SK-MEL-5 (cell line): ENCODE data around the gene ZNF557. TPM values are rescaled to one million over a fixed set of nuclear protein-coding genes. Genes with fewer than 3 reads are reported as not detected.

ENCODE experiments used
- DNase-seq: peaks from one replicate; pipeline ENCODE4 v3.0.0-alpha.2; 2016; ENCODE audit warnings: low read depth, low spot score
- in situ Hi-C: cut with HindIII; loops from 2 replicates; pipeline ENCODE4 v1.10.0; 2016; ENCODE audit warnings: low sequenced_read_pairs, high pct_unique_total_duplicates, low pct_unique_long_range_greater_than_20kb
- total RNA-seq: library from RNA; depleted of rRNA; stranded (reverse); fragments of >200 nt; shearing (Covaris generic); gene quantifications from 2 replicates; pipeline ENCODE4 v1.2.3, GENCODE V29; 2014; rRNA removed

The ZNF557 gene
- total RNA-seq, 1 experiment from 2014 or later, result 11.4 TPM

DNA sequence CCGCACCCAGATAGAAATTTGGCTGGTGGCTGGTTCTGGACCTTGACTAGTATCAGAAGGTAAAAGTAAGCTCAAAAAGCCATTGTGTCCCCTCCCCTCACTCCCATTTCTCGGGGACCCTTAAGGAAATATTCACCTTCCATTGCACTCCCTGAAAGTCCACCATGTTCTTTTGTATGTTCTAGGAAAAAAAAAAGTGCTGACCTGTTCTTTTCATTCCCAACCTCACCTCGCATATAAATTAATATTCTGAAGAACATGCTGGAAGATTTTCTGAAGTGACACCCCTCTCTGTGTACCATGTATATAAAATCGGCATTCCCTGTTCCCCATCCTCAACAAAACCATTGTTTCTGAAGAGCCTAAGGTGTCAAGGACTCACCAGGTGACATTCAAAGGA is 43.2 kb downstream of the ZNF557 start:
- DNase-seq, result no peak
- in situ Hi-C loops, result no loop called here

DNA sequence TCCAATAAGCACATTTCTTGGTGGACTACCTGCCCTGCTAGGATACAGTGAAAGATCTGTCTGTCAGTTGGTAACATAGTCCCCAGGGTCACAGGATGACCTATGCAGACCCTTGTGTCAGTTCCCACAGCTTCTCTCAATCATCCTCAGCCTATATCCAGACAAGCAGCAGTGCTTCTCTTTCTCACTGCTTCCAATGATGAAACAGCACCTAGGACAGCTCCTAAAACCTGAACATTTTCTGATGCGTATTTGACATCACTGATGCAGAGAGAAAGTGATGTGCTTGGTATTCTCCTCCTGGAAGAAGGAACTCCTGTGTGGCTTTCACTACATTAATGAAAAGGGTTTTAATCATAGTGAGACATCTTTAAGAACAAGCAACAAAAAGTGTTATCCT is 43.7 kb downstream of the ZNF557 start:
- in situ Hi-C loops, result no loop called here
- no peak for DNase-seq

DNA sequence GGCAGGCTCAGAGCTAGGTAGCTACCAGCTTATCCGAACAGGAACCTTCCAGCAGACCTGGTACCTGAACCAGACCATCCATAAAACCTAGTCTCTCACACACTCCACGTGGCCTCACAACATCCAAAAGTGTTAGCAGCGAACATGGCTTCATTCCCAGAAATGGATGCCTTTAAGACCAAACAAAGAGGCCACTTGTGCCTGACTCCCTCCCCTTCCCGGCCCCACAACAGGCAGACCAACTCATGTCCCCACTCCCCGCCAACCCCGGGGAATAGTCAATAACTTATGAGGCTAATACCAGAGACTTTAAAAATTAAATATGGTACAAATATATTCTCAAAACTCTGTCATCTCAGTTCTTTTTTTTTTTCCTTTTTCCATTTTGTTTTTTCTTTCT is 46.2 kb downstream of the ZNF557 start:
- in situ Hi-C loops, result no loop called here

DNA sequence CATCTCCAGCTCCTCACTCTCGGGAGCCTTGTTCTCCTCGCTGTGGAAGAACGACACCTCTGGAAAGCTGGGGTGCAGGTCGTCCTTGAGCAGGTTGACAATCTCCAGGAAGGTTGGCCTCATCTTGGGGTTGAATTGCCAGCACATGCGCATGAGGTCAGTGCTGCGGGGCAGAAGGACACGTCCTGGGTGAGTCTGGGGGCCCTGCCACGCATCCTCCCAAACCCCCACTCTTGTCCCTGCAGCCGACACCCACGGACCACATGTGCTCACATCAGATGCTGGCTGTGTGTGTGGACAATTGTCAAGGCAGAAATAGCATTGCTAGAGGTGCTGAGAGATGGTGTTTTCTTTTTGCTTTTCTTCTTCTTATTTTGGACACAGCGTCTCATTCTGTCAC is 47.7 kb downstream of the ZNF557 start:
- DNase-seq, result no peak
- in situ Hi-C loops, result no loop called here

More for the DNA sequence above, 46.2 kb downstream of the ZNF557 start:
- peak; percentile 19 for DNase-seq

DNA sequence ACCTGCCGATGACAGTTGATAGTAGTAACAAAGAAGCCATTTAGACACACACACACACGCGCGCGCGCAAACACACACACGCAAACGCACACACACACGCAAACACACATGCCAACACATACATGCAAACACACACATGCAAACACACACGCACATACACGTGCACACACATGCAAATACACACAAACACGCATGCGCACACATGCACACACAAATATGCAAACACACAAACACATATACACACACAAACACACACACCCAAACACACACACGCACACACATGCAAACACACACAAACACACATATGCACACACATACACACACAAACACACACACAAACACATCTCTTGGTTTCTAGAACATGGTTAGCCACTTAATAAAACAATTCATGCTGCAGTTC is 50.1 kb downstream of the ZNF557 start:
- in situ Hi-C loops, result no loop called here

DNA sequence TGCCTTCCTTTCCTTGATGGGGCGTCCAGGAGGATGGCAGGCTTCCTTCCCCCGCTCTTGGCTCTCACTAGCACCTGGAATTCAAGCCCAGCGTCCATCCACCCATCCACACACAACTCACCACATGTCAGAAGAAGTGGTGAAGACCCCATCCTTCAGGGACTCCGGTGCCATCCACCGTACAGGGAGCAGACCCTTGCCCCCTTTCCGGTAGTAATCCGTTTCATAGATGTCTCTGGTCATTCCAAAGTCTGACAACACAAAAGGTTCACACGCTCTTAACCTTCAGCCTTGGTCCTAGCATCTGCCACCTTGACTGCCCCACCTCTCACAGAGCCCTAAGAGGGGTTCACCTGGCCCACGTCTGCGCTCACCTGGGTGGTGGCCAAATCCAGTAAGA is 51.0 kb downstream of the ZNF557 start:
- in situ Hi-C loops, result no loop called here
- DNase-seq, result no peak

More for the DNA sequence above, 50.1 kb downstream of the ZNF557 start:
- no peak for DNase-seq

DNA sequence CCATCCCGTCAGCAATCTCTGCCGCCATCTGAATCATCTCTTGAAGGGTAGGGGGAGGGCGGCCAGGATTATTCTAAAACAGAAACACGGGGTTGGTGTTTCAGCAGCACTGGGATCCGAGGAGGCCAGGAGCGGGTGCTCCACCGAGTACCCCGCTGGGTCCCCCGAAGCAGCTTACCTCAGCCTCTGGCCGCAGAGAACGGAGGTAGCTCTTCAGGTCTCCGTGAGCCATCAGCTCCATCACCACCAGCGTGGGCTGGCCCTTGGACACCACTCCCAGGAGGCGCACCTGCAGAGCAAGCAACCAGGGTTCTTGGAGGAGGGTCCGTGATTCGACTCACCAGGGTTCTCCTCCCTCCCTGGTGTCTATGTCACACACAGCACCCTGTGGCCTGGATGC is 53.2 kb downstream of the ZNF557 start:
- in situ Hi-C loops, result no loop called here
- no peak for DNase-seq

DNA sequence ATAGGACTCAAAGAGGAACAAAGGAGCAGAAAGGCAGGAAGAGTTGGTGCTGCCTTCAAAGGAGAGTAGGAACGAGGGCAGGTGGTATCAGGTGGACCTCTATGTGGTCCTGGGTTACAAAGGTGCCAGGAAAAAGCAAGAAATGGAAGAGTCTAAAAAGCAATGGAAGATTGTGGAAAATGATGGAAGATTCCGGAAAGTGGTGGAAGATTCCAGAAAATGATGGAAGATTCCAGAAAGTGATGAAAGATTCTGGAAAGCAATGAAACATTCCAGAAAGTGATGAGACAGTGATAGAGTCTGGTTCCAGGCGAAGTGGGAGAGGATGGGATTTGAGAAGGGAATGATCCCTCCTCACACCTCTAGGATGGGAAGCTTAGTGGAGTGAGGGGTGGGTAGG is 55.3 kb downstream of the ZNF557 start:
- in situ Hi-C loops, result no loop called here
- no peak for DNase-seq

DNA sequence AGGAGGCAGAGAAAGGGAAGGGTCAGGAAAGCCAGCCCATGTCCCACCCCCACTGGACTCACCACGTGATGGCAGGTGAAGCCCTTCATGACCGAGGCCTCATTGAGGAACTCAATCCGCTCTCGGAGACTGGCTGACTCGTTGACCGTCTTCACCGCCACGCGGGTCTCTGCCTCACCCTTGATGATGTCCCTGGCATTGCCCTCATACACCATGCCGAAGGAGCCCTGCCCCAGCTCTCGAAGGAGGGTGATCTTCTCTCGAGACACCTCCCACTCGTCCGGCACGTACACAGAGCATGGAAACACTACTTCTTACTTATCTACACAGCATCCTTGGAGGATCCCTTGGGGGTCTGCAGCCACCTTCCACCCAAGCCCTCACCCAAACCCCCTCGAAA is 55.7 kb downstream of the ZNF557 start:
- in situ Hi-C loops, result no loop called here
- DNase-seq, result no peak

DNA sequence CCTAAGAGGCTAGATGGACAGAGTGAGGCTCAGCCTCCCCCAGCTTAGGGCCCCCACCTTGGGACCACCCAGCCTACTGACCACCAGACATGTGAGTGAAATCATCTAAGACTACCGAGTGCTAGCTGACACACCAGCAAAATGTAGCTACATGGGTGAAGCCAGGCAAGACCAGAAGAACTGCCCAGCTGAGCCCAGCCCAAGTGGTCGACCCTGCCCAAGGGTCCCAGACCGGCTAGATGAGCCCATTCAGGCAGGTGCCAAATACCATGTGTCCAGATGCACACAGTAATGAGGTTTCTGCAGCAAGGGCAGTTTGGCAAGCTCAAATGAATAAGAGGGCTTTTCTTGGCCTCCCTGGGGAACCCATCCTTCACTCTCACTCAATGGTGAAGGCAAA is 56.6 kb downstream of the ZNF557 start:
- in situ Hi-C loops, result no loop called here
- DNase-seq, result no peak

DNA sequence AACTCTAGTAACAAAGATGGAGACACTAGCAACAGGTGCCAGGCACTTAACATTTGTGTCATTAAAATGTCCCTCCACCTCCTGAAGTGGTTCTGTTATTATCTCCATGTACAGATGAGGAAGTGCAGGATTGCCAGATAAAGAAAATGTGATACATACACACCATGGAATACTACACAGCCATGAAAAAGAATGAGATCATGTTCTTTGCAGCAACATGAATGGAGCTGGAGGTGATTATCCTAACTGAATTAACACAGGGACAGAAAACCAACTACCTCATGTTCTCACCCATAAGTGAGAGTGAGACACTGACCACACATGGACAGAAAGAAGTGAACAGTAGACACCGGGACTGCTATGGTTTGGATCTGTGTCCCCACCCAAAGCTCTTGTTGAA is 60.5 kb downstream of the ZNF557 start:
- in situ Hi-C loops, result no loop called here
- no peak for DNase-seq

DNA sequence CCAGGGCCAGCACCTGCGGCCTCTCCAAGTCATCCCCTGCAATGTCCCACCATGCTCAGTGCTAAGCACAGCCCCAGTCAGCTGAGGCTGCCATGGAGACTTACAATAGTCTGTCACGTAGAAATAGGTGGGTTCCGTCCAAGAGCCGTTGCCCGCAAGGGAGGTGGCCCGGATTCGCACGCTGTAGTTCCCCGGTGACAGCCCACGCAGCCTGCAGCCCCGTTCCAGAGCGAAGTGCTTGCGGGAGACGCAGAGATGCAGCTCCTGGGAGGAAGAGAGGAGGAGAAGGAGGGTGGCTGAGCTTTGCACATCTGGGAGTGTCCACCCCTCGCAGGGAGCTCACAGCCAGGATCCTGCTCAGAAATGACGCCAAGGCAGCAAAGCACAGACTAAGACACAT is 62.6 kb downstream of the ZNF557 start:
- no peak for DNase-seq
- in situ Hi-C loops, result no loop called here

DNA sequence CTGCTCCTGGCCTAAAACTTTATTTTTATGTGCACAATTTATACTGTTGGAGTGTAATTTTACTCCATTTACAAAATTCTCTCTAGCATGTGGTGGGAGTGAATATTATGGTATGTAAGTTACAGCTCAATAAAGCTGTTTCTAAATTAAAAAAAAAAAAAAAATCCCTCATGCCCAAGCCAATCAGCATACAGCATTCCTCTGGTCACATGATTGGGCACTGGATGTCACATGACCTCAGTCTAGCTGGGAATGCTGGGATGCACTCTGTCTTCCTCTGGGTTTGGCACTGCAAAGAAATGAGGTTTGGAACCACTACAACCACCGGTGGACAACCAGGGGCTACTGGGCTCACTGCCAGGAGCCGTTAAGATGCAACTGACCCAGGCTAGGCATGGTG is 67.6 kb downstream of the ZNF557 start:
- in situ Hi-C loops, result no loop called here
- no peak for DNase-seq

Other genes starting within 250 kb of the ZNF557 start
- 0.08 and 0.27 TPM in 2 replicates for gene ADGRE1, start 182.1 kb upstream of the ZNF557 start, total RNA-seq
- gene MBD3L2B, start 48.3 kb upstream of the ZNF557 start, total RNA-seq, result not detected in 2 replicates
- not detected in 2 replicates for gene MBD3L5, start 39.1 kb upstream of the ZNF557 start, total RNA-seq
- not detected in 2 replicates for gene MBD3L4, start 29.5 kb upstream of the ZNF557 start, total RNA-seq
- not detected in 2 replicates for gene MBD3L2, start 20.4 kb upstream of the ZNF557 start, total RNA-seq
- gene MBD3L3, start 11.0 kb upstream of the ZNF557 start, total RNA-seq, result not detected in 2 replicates
- 10.7 and 11.3 TPM in 2 replicates for gene INSR, start 224.7 kb downstream of the ZNF557 start, total RNA-seq